ENCODE data around the gene MOV10L1.

- TF ChIP-seq, protein P1, sequence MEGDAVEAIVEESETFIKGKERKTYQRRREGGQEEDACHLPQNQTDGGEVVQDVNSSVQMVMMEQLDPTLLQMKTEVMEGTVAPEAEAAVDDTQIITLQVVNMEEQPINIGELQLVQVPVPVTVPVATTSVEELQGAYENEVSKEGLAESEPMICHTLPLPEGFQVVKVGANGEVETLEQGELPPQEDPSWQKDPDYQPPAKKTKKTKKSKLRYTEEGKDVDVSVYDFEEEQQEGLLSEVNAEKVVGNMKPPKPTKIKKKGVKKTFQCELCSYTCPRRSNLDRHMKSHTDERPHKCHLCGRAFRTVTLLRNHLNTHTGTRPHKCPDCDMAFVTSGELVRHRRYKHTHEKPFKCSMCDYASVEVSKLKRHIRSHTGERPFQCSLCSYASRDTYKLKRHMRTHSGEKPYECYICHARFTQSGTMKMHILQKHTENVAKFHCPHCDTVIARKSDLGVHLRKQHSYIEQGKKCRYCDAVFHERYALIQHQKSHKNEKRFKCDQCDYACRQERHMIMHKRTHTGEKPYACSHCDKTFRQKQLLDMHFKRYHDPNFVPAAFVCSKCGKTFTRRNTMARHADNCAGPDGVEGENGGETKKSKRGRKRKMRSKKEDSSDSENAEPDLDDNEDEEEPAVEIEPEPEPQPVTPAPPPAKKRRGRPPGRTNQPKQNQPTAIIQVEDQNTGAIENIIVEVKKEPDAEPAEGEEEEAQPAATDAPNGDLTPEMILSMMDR (IDR thresholded peaks at IDR 0.05; ENCODE audit: low read depth, low read length), result no peak
- no peak for TF ChIP-seq EZH2phosphoT487 (IDR thresholded peaks at IDR 0.05; ENCODE audit: low read depth)
These were observed 43.1 kb upstream of the MOV10L1 start for GRCh38 chr22:50046481-50047245.
